Activated B cell treated with CpG ODN at 0.5 μM for 24 hours (primary cell): ENCODE results near the gene PGF. TPM values are rescaled to one million over a fixed set of nuclear protein-coding genes. Genes with fewer than 3 reads are reported as not detected.

ENCODE experiments used
- ATAC-seq: fragments of 200-7000 bp; cut with Tn5 transposase; one replicate; pipeline ENCODE4 v1.10.0; 2021; ENCODE audit warnings: low read depth, mild to moderate bottlenecking, moderate library complexity
- CTCF ChIA-PET: fragments of 350-600 bp; sonication (Branson Sonifier 250); formaldehyde crosslinking; loops from one replicate; lab custom pipeline; 2021; ENCODE audit warnings: antibody characterized with exemption; lab: Charles Lee
- POLR2A ChIA-PET: fragments of 350-600 bp; sonication (Branson Sonifier 250); formaldehyde crosslinking; loops from one replicate; lab custom pipeline; 2021; ENCODE audit warnings: antibody characterized with exemption; lab: Charles Lee
- DNase-seq: peaks from one replicate; pipeline ENCODE4 v3.0.0; 2022
- H3K27ac Mint-ChIP-seq: one replicate; pipeline ENCODE4 v1.8.0; 2020; ENCODE audit warnings: mixed read lengths
- H3K27me3 Mint-ChIP-seq: one replicate; pipeline ENCODE4 v1.8.0; 2021; ENCODE audit warnings: mixed read lengths
- H3K36me3 Mint-ChIP-seq: one replicate; pipeline ENCODE4 v1.8.0; 2021; ENCODE audit warnings: low read depth, mixed read lengths
- H3K4me1 Mint-ChIP-seq: one replicate; pipeline ENCODE4 v1.8.0; 2021; ENCODE audit warnings: mixed read lengths
- H3K4me3 Mint-ChIP-seq: one replicate; pipeline ENCODE4 v1.8.0; 2020; ENCODE audit warnings: mild to moderate bottlenecking, mixed read lengths
- H3K9me3 Mint-ChIP-seq: one replicate; pipeline ENCODE4 v1.8.0; 2020; ENCODE audit warnings: mixed read lengths
- intact Hi-C: fragments of 100-400 bp; cut with micrococcal nuclease; formaldehyde crosslinking; loops from one replicate; pipeline ENCODE4 v1.15.1; 2024
- total RNA-seq: library from RNA; stranded (reverse); gene quantifications from 2 replicates; pipeline ENCODE4 v1.2.3, GENCODE V29; 2022
- TF ChIP-seq, protein P1 (sequence below): fragments of 200-600 bp; IDR thresholded peaks from one replicate; pipeline ENCODE4 v1.8.0; 2022; ENCODE audit warnings: antibody characterized with exemption, mild to moderate bottlenecking

The PGF gene
- total RNA-seq, 1 donor from 2014 or later: not detected

DNA sequence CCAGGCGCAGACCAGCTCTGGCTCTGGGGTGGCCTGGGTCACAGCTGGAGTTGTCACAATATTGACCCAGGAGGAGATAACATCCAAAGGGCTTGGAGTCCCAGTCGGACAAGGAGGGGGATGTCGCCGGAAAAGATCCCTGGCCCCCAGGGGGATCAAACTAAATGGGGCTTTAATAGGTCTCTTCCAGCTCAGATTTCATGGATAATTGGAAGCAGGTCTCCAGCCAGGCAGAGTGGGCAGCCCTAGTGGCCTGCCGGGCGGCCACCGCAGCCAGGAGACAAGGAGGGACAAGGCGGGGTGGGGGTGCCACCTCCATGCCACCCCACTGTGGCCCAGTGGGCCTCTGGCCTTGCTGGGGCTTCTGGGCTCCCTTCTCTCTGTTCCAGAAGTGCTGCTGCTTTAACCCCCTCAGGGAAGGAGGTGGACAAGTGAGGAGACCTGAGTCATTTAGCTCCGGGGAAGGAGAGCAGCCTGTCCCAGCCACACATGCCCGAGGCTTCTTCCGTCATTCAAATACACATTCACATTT, 23.1 kb upstream of the PGF start:
- TF ChIP-seq, protein P1, sequence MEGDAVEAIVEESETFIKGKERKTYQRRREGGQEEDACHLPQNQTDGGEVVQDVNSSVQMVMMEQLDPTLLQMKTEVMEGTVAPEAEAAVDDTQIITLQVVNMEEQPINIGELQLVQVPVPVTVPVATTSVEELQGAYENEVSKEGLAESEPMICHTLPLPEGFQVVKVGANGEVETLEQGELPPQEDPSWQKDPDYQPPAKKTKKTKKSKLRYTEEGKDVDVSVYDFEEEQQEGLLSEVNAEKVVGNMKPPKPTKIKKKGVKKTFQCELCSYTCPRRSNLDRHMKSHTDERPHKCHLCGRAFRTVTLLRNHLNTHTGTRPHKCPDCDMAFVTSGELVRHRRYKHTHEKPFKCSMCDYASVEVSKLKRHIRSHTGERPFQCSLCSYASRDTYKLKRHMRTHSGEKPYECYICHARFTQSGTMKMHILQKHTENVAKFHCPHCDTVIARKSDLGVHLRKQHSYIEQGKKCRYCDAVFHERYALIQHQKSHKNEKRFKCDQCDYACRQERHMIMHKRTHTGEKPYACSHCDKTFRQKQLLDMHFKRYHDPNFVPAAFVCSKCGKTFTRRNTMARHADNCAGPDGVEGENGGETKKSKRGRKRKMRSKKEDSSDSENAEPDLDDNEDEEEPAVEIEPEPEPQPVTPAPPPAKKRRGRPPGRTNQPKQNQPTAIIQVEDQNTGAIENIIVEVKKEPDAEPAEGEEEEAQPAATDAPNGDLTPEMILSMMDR: no peak
- no peak for DNase-seq
- no peak overlapping the region for H3K4me3 Mint-ChIP-seq
- no peaks in the 10 kb centered on the region for H3K27me3 Mint-ChIP-seq
- H3K27ac Mint-ChIP-seq: no peak overlapping the region
- no peaks in the 10 kb centered on the region for H3K36me3 Mint-ChIP-seq
- POLR2A ChIA-PET: no interaction called here
- no peaks in the 10 kb centered on the region for H3K9me3 Mint-ChIP-seq
- ATAC-seq: no peak
- no peaks in the 10 kb centered on the region for H3K4me1 Mint-ChIP-seq
- intact Hi-C loops: no loop called here
- CTCF ChIA-PET: interaction anchor here (1.0 kb wide), 1 partner anchor 85 kb away, joined by 3 read pairs; no protein-coding TSS in a partner anchor

DNA sequence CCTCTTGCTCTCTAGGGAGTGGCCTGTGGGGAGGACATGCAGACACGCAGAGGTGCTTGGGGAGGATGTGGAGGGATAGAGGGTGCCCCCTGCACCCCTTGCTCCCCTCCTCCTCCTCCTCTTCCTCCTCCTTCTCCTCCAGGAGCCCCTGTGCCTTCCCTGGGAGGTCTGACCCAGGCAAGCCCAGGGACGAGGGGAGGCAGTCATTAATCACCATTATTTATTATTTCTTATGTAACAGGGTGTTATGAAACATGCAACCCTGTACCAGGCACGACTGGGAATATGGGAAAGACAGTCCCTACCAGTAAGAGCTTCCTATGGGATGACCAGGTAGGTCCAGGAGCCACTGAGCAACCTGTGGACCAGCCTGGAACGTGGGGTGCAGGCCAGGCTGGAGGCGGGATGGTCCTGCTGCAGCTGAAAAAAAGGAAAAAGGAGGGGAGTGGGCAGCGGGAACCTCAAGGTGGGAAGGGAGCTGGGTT, 22.5 kb upstream of the PGF start:
- Mint-ChIP-seq H3K27me3 (no peaks in the 10 kb centered on the region), H3K9me3 (no peaks in the 10 kb centered on the region), H3K27ac (no peak overlapping the region), H3K4me1 (no peaks in the 10 kb centered on the region), H3K4me3 (no peak overlapping the region), H3K36me3 (no peaks in the 10 kb centered on the region)
- ATAC-seq (no peak), DNase-seq (no peak)
- CTCF ChIA-PET: interaction anchor here (1.0 kb wide), 1 partner anchor 85 kb away, joined by 3 read pairs; no protein-coding TSS in a partner anchor
- POLR2A ChIA-PET: no interaction called here
- intact Hi-C loops: no loop called here
- TF ChIP-seq, protein P1: no peak

DNA sequence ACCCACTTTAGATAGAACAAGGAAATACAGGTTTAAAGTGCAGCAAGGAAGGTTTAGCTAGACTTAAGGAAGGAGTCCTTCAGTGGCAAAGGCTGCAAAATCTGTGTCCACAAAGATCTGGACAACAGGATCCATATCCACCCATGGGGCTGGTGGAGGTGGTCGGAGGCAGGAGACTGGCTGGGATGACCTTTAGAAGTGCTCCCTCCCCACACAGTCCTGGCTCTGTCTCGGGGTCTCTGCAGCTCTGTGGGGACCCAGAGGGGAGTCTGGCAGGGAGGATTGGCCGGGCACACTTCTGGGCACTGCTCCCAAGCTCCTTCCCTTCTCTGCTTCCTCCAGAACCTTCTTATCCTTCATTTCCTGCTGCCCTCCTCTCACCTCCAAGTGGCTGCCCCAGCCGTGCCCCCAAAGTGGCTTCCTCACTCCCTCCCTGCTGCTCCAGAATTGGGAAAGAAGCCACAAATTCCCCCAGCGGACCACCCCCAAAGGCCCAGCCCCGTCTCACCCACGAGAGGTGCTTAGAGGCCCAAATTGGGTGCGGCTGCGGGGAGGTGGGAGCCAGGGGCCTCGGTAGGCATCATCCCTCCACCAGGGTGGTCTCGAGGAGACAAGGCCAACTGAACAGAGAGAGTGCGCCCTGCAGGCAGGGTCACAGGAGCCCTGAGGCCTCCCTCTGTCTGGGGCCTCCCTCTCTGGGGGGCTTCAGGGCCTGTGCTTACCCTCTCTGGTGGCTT, 21.9 kb upstream of the PGF start:
- intact Hi-C loops: no loop called here
- H3K27me3 Mint-ChIP-seq: no peaks in the 10 kb centered on the region

DNA sequence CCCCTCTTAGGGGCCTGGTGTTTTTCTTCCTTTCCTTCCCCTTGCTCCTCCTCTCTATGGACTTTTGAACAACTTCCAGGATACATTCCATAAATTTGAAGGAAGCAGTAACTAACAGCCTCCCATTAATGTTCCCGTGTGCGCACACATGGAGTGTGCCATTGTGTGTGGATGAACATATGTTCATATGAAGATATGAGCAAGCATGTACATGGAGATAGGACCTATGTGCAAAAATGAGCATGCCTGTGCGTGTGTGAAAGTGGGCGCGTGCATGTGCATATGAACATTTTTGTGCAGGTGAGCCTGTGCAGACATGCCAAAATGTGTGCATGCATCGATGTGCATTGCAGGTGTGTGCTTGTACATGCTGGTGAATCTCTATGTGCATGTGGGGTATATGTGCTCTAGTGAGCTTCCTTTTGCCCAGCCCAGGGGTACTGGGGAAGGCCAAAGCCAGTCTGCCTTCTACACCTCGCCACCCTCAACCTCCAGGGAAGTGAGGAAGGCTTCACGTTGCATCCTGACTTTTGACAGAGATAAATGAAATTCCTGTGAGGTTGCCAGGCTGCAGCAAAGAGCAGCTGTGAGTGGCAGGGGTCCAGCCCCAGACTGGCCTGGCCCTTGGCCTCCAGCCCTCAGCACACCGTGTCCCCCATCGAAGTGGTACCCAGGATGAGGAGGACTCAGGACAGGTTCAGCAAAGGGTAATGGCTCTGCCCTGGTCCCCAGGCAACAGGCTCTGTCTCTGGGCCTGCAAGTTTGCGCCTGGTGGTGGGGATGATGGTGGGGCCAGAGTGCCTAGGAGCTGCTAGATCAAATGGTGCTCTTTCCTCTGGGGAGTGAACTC, 21.1 kb upstream of the PGF start:
- Mint-ChIP-seq H3K27me3 (no peaks in the 10 kb centered on the region), H3K36me3 (no peaks in the 10 kb centered on the region), H3K9me3 (no peaks in the 10 kb centered on the region), H3K4me1 (no peaks in the 10 kb centered on the region), H3K27ac (no peak overlapping the region), H3K4me3 (no peak overlapping the region)
- DNase-seq (no peak), ATAC-seq (no peak)
- ChIA-PET POLR2A (no interaction called here), CTCF (no interaction called here)
- intact Hi-C loops: no loop called here
- TF ChIP-seq, protein P1: no peak

More for the DNA sequence above, 21.9 kb upstream of the PGF start:
- H3K36me3 Mint-ChIP-seq: no peaks in the 10 kb centered on the region
- H3K4me3 Mint-ChIP-seq: no peak overlapping the region
- POLR2A ChIA-PET: no interaction called here
- H3K4me1 Mint-ChIP-seq: no peaks in the 10 kb centered on the region
- TF ChIP-seq, protein P1: no peak
- H3K27ac Mint-ChIP-seq: no peak overlapping the region
- no peak for ATAC-seq
- CTCF ChIA-PET: interaction anchor here (1.0 kb wide), 1 partner anchor 84 kb away, joined by 3 read pairs; no protein-coding TSS in a partner anchor
- H3K9me3 Mint-ChIP-seq: no peaks in the 10 kb centered on the region
- no peak for DNase-seq
